Cardiac muscle cell (in vitro differentiated cells and primary cell): ENCODE results near the gene ST6GALNAC3. TPM values are rescaled to one million over a fixed set of nuclear protein-coding genes. Genes with fewer than 3 reads are reported as not detected.

ENCODE experiments used
- DNase-seq, 2 donors: peaks; one replicate each; pipeline versions ENCODE4 v3.0.0 to v3.0.0-alpha.2; 2010 to 2017; ENCODE audit warnings: low read depth in 1 of 2, low spot score in 1 of 2
- H3K27ac ChIP-seq: fragments of 200-600 bp; sonication (generic); 2 replicates; pipeline ENCODE4 v1.5.1; 2016
- H3K27me3 ChIP-seq: fragments of 200-600 bp; sonication (generic); 2 replicates; pipeline ENCODE4 v1.6.0; 2016; ENCODE audit warnings: control low read depth
- H3K36me3 ChIP-seq: fragments of 200-600 bp; sonication (generic); 2 replicates; pipeline ENCODE4 v1.5.1; 2016; ENCODE audit warnings: control low read depth
- H3K4me1 ChIP-seq: fragments of 200-600 bp; sonication (generic); 2 replicates; pipeline ENCODE4 v1.8.1; 2017; ENCODE audit warnings: low read depth, mild to moderate bottlenecking, mixed run types
- H3K4me3 ChIP-seq: fragments of 200-600 bp; sonication (generic); 2 replicates; pipeline ENCODE4 v1.5.1; 2016; ENCODE audit warnings: mild to moderate bottlenecking
- H3K9me3 ChIP-seq: fragments of 200-600 bp; sonication (generic); 2 replicates; pipeline ENCODE4 v1.5.1; 2017; ENCODE audit warnings: low read depth, mild to moderate bottlenecking, control low read depth
- polyA plus RNA-seq: library from polyadenylated mRNA; unstranded; fragments of >200 nt; fragmentation: Nextera tagmentation; extraction: Ambion mirVana; gene quantifications from 2 replicates; pipeline ENCODE4 v1.2.1, GENCODE V29; 2016
- total RNA-seq: library from RNA; depleted of rRNA; stranded (reverse); fragments of >200 nt; gene quantifications from 2 replicates; pipeline ENCODE4 v1.2.3, GENCODE V29; 2016
- TF ChIP-seq, protein P1 (sequence below): IDR thresholded peaks from 2 replicates; pipeline ENCODE4 v1.5.1; 2012; ENCODE audit warnings: low read depth, mild to moderate bottlenecking, low read length

Gene ST6GALNAC3
- total and polyA plus RNA-seq, 2 experiments from 2014 or later, result 10.4 to 14.8 TPM

DNA sequence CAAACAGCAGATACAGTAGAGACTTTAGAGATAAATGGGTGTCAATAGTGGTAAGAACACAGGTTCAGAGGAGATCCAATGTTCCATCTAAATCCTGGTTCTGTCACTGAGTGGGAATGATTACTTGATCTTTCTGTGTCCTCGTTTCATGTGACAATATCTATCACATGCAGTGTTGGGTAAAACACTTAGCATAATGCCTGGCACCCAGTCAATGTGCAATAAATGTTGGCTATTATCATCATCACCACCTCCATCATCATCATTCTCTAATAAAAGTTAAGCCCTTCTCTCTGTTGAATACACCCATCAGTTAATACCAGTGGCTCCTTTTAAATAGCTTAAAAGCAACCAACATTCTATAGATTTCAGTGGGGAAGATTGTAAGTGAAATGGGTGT is 184.7 kb downstream of the ST6GALNAC3 start:
- no peak for DNase-seq
- TF ChIP-seq, protein P1, sequence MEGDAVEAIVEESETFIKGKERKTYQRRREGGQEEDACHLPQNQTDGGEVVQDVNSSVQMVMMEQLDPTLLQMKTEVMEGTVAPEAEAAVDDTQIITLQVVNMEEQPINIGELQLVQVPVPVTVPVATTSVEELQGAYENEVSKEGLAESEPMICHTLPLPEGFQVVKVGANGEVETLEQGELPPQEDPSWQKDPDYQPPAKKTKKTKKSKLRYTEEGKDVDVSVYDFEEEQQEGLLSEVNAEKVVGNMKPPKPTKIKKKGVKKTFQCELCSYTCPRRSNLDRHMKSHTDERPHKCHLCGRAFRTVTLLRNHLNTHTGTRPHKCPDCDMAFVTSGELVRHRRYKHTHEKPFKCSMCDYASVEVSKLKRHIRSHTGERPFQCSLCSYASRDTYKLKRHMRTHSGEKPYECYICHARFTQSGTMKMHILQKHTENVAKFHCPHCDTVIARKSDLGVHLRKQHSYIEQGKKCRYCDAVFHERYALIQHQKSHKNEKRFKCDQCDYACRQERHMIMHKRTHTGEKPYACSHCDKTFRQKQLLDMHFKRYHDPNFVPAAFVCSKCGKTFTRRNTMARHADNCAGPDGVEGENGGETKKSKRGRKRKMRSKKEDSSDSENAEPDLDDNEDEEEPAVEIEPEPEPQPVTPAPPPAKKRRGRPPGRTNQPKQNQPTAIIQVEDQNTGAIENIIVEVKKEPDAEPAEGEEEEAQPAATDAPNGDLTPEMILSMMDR, result no peak
- no peaks in the 10 kb centered on the region for H3K27me3 ChIP-seq
- no peak overlapping the region for H3K4me3 ChIP-seq
- peaks cover 9% of the 10 kb centered on the region for H3K4me1 ChIP-seq
- no peak overlapping the region for H3K27ac ChIP-seq
- H3K9me3 ChIP-seq, result no peaks in the 10 kb centered on the region
- no peaks in the 10 kb centered on the region for H3K36me3 ChIP-seq

DNA sequence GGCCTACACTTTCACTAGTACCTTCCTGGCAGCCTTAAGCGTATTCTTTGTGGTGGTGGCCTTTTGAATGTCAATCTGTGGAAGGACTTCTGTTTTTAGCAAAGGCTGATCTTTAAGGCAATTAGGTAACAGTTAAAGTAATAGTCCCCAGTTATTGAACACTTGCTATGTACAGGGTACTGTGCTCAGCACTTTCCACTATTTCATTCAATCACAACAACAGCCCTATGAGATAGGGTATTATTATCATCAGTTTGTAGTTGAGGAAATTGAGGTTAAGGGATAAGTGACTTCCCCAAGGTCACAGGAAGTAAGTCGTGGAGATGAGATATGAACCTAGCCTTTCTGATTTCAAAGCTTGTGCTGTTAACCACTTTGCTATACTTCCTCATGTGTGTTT is 185.7 kb downstream of the ST6GALNAC3 start:
- peaks cover 16% of the 10 kb centered on the region for H3K4me1 ChIP-seq
- TF ChIP-seq, protein P1, result no peak
- no peak overlapping the region for H3K27ac ChIP-seq
- DNase-seq, result no peak
- H3K36me3 ChIP-seq, result no peaks in the 10 kb centered on the region
- no peak overlapping the region for H3K4me3 ChIP-seq
- no peaks in the 10 kb centered on the region for H3K27me3 ChIP-seq
- H3K9me3 ChIP-seq, result no peaks in the 10 kb centered on the region

DNA sequence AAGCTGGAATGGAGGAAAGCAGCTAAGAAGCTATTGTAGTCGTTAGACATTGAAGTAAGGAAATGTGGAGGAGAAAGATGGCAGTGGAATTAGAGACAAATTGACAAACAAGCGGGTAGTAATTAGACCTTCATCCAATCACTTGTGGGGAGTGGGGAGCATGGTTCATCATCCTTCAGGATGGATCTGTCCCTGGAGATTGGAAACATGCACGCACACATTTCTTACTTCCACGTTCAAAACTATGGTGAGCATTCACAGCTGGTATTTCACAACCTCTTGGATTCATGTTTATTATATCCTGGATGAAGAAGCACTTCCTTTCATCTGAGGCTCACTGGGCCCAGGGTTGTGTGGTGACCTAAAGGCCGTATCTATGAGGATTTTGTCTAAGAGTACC is 188.1 kb downstream of the ST6GALNAC3 start:
- H3K27ac ChIP-seq, result no peak overlapping the region
- H3K27me3 ChIP-seq, result no peaks in the 10 kb centered on the region
- no peaks in the 10 kb centered on the region for H3K36me3 ChIP-seq
- TF ChIP-seq, protein P1, result no peak
- H3K9me3 ChIP-seq, result no peaks in the 10 kb centered on the region
- no peak for DNase-seq
- peaks cover 11% of the 10 kb centered on the region for H3K4me1 ChIP-seq
- H3K4me3 ChIP-seq, result no peak overlapping the region

DNA sequence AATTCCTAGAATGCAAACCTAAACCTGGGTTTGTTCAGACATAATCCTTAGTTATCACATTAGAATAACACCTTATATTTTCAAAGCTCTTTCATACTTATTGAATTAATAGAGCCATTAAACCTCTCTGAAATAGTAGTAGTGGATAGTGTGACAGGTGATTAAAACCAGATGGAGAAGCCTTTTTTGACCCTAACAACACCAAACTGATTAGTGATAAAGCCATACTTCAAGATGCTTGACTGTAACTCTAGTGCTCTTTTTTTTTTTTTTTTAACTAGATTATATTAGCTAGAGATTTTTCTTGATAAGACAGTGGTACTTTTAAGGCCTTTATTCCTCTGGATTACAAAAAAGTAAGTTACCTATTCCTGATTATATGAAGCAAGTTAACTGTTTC is 190.1 kb downstream of the ST6GALNAC3 start:
- no peak overlapping the region for H3K4me3 ChIP-seq
- H3K9me3 ChIP-seq, result no peaks in the 10 kb centered on the region
- H3K27me3 ChIP-seq, result no peaks in the 10 kb centered on the region
- TF ChIP-seq, protein P1, result no peak
- H3K4me1 ChIP-seq, result peaks cover 29% of the 10 kb centered on the region
- H3K36me3 ChIP-seq, result no peaks in the 10 kb centered on the region
- no peak overlapping the region for H3K27ac ChIP-seq
- no peak for DNase-seq

DNA sequence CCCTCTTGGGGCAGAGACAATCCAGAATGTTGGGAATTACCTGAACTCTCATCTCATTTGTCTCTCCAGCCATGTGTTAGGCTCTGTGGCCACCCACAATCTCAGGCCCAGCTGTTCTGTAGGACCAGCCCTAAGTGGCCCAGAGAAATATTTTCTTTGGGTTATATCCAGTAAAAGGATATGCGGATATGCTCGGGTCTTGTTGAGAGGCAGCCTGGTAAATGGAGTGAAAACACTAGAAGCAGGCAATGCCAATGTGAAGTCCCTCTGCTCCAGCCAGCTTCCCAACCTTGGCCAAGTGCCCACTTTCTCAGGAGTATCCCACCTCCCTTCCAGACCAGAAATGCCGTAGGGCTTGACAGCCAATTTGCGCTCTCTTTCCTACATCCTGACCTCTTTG is 192.2 kb downstream of the ST6GALNAC3 start:
- TF ChIP-seq, protein P1, result no peak
- Histone ChIP-seq H3K9me3 (no peaks in the 10 kb centered on the region), H3K27ac (no peak overlapping the region), H3K4me1 (peaks cover 30% of the 10 kb centered on the region), H3K4me3 (no peak overlapping the region), H3K27me3 (no peaks in the 10 kb centered on the region), H3K36me3 (no peaks in the 10 kb centered on the region)
- DNase-seq, result no peak

DNA sequence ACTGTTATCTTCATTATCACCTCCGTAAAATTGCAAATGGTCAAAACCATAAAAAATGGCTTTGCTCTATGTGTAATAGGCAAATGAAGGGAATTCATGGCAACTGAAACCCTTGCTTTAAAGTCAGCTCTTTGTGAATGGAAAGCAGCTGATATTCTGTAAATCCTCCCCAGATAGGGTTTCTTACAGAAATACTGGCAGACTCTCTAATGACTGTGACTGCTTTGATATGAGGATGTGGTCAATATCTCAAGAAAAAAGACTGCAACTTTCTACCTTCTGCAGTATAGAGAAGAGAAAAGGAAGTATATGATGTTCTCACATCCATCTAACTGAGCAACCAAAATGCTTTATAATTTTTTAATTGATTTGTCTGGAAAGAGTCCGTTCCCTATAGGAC is 193.1 kb downstream of the ST6GALNAC3 start:
- DNase-seq, result no peak
- Histone ChIP-seq H3K27ac (no peak overlapping the region), H3K4me3 (no peak overlapping the region), H3K9me3 (no peaks in the 10 kb centered on the region), H3K4me1 (peaks cover 30% of the 10 kb centered on the region), H3K27me3 (no peaks in the 10 kb centered on the region), H3K36me3 (no peaks in the 10 kb centered on the region)
- TF ChIP-seq, protein P1, result no peak
